Epidermal melanocyte (primary cell): ENCODE measurements around the gene NEU4.
A peak's percentile ranks its signal among the peaks of the same experiment; 100 is the strongest.
"Not testable (repeated sequence)": the region's sequence is repeated elsewhere in the genome, so short reads cannot be mapped to it uniquely, and the experiment has no call there.

ENCODE experiments used
- DNase-seq: peaks from one replicate; pipeline ENCODE4 v3.0.0; 2011; ENCODE audit warnings: low spot score; ENCODE audit not compliant: insufficient read length

Gene NEU4

GRCh38 chr2:241808721-241809382 is at the start of gene NEU4:
NEU4 (plus strand) TSS chr2:241809193; CDS start chr2:241814485, 5,292 bp downstream.
- no peak for DNase-seq

- not testable (repeated sequence) for DNase-seq
These were observed 49.1 kb upstream of the NEU4 start for GRCh38 chr2:241759893-241760292.

GRCh38 chr2:241760301-241760771 is 48.7 kb upstream of the NEU4 start:
- no peak for DNase-seq

GRCh38 chr2:241762321-241762932 is 46.6 kb upstream of the NEU4 start:
- DNase-seq = no peak

- no peak for DNase-seq
These were observed 46.0 kb upstream of the NEU4 start for GRCh38 chr2:241762933-241763369.

- peak; percentile 5 for DNase-seq
These were observed 45.3 kb upstream of the NEU4 start for GRCh38 chr2:241763551-241764274.

- DNase-seq = peak; percentile 5
These were observed 44.4 kb upstream of the NEU4 start for GRCh38 chr2:241764275-241765241.

- peak; percentile 11 for DNase-seq
These were observed 41.3 kb upstream of the NEU4 start for GRCh38 chr2:241767464-241768250.

- DNase-seq = peak; percentile 10
These were observed 40.7 kb upstream of the NEU4 start for GRCh38 chr2:241768251-241768711.

GRCh38 chr2:241768850-241769249 is 40.1 kb upstream of the NEU4 start:
- peak; percentile 11 for DNase-seq

GRCh38 chr2:241769819-241770184 is 39.2 kb upstream of the NEU4 start:
- DNase-seq = no peak

- DNase-seq = peak; percentile 6
These were observed 38.6 kb upstream of the NEU4 start for GRCh38 chr2:241770185-241770935.

GRCh38 chr2:241770936-241771285 is 38.1 kb upstream of the NEU4 start:
- DNase-seq = peak; percentile 4

- DNase-seq = peak; percentile 30
These were observed 37.5 kb upstream of the NEU4 start for GRCh38 chr2:241771286-241772062.

- peak; percentile 4 for DNase-seq
These were observed 36.9 kb upstream of the NEU4 start for GRCh38 chr2:241772063-241772499.

GRCh38 chr2:241773511-241774418 is 35.2 kb upstream of the NEU4 start:
- peak; percentile 11 for DNase-seq

- DNase-seq = peak; percentile 16
These were observed 34.4 kb upstream of the NEU4 start for GRCh38 chr2:241774419-241775222.
